PC-9 (cell line): ENCODE measurements around the gene ZBTB25.

Experiments
- EZH2 ChIP-seq: fragments of 200-600 bp; sonication (generic); IDR thresholded peaks from 2 replicates; pipeline ENCODE4 v1.8.0; 2017; ENCODE audit warnings: antibody characterized with exemption, low read depth
- TF ChIP-seq, protein P1 (sequence below): fragments of 200-600 bp; sonication (generic); conservative IDR thresholded peaks from 2 replicates; pipeline ENCODE4 v1.6.1; 2017; ENCODE audit warnings: mixed run types, antibody characterized with exemption, mild to moderate bottlenecking, moderate library complexity

DNA sequence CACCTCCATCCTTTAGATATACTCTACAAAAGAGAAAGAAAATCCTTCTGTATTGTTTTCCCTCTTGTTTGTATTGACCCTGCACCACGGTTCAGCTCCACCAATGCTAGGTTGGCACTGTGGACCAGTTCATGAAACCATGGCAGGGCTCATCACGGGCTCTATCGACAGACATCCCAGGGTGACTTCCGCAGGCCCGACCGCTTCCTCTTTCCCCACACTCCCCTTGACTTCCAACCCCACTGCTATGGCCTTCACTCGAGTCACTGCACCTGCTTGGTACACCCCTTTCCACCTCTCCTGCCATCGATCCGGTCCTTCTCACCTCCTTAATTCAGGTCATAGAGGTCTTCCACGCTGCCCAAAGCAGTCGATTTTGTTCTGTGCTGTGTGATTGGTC is 59.5 kb downstream of the ZBTB25 start:
- TF ChIP-seq, protein P1, sequence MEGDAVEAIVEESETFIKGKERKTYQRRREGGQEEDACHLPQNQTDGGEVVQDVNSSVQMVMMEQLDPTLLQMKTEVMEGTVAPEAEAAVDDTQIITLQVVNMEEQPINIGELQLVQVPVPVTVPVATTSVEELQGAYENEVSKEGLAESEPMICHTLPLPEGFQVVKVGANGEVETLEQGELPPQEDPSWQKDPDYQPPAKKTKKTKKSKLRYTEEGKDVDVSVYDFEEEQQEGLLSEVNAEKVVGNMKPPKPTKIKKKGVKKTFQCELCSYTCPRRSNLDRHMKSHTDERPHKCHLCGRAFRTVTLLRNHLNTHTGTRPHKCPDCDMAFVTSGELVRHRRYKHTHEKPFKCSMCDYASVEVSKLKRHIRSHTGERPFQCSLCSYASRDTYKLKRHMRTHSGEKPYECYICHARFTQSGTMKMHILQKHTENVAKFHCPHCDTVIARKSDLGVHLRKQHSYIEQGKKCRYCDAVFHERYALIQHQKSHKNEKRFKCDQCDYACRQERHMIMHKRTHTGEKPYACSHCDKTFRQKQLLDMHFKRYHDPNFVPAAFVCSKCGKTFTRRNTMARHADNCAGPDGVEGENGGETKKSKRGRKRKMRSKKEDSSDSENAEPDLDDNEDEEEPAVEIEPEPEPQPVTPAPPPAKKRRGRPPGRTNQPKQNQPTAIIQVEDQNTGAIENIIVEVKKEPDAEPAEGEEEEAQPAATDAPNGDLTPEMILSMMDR = no peak
- no peak for TF ChIP-seq EZH2
